ENCODE measurements around the gene RCOR1. TPM values are rescaled to one million over a fixed set of nuclear protein-coding genes. Genes with fewer than 3 reads are reported as not detected.

Gene RCOR1
- polyA plus RNA-seq, 1 donor (not counting 4 experiments of a cell fraction or from before 2014, with no cell fraction given): 27.0 TPM

GRCh38 chr14:102565331-102565887, 27.0 kb upstream of the RCOR1 start:
- Histone ChIP-seq H3K9ac (ENCODE audit: control insufficient read depth, extremely low read depth, insufficient read depth, low read length) (no peak overlapping the region), H2AFZ (ENCODE audit: control insufficient read depth, low read length) (no peak overlapping the region), H3K9me1 (ENCODE audit: control insufficient read depth, extremely low read depth, insufficient read depth, low read length) (no peaks in the 10 kb centered on the region), H3K27ac (ENCODE audit: control insufficient read depth, insufficient read depth, low read length) (no peak overlapping the region), H3K4me3 (ENCODE audit: control insufficient read depth in 2 of 3, extremely low read depth in 1 of 3, insufficient read depth in 2 of 3, low read depth in 1 of 3, low read length in 3 of 3) (no peak overlapping the region), H3K4me2 (ENCODE audit: control insufficient read depth, extremely low read depth, insufficient read depth, low read depth, low read length) (no peak overlapping the region), H3K9me3 (ENCODE audit: control insufficient read depth, low read depth, low read length) (no peaks in the 10 kb centered on the region), H4K20me1 (ENCODE audit: control insufficient read depth, extremely low read depth, insufficient read depth, low read length) (no peaks in the 10 kb centered on the region), H3K36me3 (ENCODE audit: control insufficient read depth in 2 of 2, extremely low read depth in 1 of 2, insufficient read depth in 2 of 2, low read length in 2 of 2) (no peaks in the 10 kb centered on the region), H3K27me3 (ENCODE audit: control insufficient read depth, extremely low read depth, insufficient read depth, low read length) (no peaks in the 10 kb centered on the region), H3K4me1 (ENCODE audit: control insufficient read depth, extremely low read depth, insufficient read depth, low read length) (peaks cover 11% of the 10 kb centered on the region), H3K79me2 (ENCODE audit: control insufficient read depth, insufficient read depth, low read length) (no peaks in the 10 kb centered on the region)
- TF ChIP-seq CTCF (optimal IDR thresholded peaks at IDR 0.05 in 1 of 3, IDR thresholded peaks at IDR 0.05 in 1 of 3, conservative IDR thresholded peaks at IDR 0.05 in 1 of 3; ENCODE audit: extremely low read depth in 1 of 3, insufficient read depth in 2 of 3, low read length in 3 of 3) (no peak), EZH2 (IDR thresholded peaks at IDR 0.05; ENCODE audit: low read length) (no peak)
- dilution Hi-C loops (cut with MboI; ENCODE audit: extremely low pct_ligation_motif_present, low sequenced_read_pairs): no loop called here
- FAIRE-seq (no peak), DNase-seq (ENCODE audit: low read depth, low spot score) (no peak)

- Histone ChIP-seq H3K27ac (ENCODE audit: control insufficient read depth, insufficient read depth, low read length) (no peak overlapping the region), H3K9me3 (ENCODE audit: control insufficient read depth, low read depth, low read length) (no peaks in the 10 kb centered on the region), H3K4me3 (ENCODE audit: control insufficient read depth in 2 of 3, extremely low read depth in 1 of 3, insufficient read depth in 2 of 3, low read depth in 1 of 3, low read length in 3 of 3) (no peak overlapping the region), H3K9me1 (ENCODE audit: control insufficient read depth, extremely low read depth, insufficient read depth, low read length) (no peaks in the 10 kb centered on the region), H3K79me2 (ENCODE audit: control insufficient read depth, insufficient read depth, low read length) (no peaks in the 10 kb centered on the region), H3K27me3 (ENCODE audit: control insufficient read depth, extremely low read depth, insufficient read depth, low read length) (no peaks in the 10 kb centered on the region), H2AFZ (ENCODE audit: control insufficient read depth, low read length) (no peak overlapping the region), H3K9ac (ENCODE audit: control insufficient read depth, extremely low read depth, insufficient read depth, low read length) (no peak overlapping the region), H4K20me1 (ENCODE audit: control insufficient read depth, extremely low read depth, insufficient read depth, low read length) (no peaks in the 10 kb centered on the region), H3K36me3 (ENCODE audit: control insufficient read depth in 2 of 2, extremely low read depth in 1 of 2, insufficient read depth in 2 of 2, low read length in 2 of 2) (no peaks in the 10 kb centered on the region), H3K4me1 (ENCODE audit: control insufficient read depth, extremely low read depth, insufficient read depth, low read length) (peaks cover 11% of the 10 kb centered on the region), H3K4me2 (ENCODE audit: control insufficient read depth, extremely low read depth, insufficient read depth, low read depth, low read length) (no peak overlapping the region)
- DNase-seq (ENCODE audit: low read depth, low spot score) (no peak), FAIRE-seq (no peak)
- TF ChIP-seq CTCF (optimal IDR thresholded peaks at IDR 0.05 in 1 of 3, IDR thresholded peaks at IDR 0.05 in 1 of 3, conservative IDR thresholded peaks at IDR 0.05 in 1 of 3; ENCODE audit: extremely low read depth in 1 of 3, insufficient read depth in 2 of 3, low read length in 3 of 3): no peak
- TF ChIP-seq EZH2 (IDR thresholded peaks at IDR 0.05; ENCODE audit: low read length): no peak
- dilution Hi-C loops (cut with MboI; ENCODE audit: extremely low pct_ligation_motif_present, low sequenced_read_pairs): no loop called here
Measured at GRCh38 chr14:102565959-102566358, 26.5 kb upstream of the RCOR1 start.

All from keratinocyte (primary cell).